Measurements from ENCODE around the gene ELOVL1. TPM values are rescaled to one million over a fixed set of nuclear protein-coding genes. Genes with fewer than 3 reads are reported as not detected.

Gene ELOVL1
- total RNA-seq, 1 experiment from 2014 or later: 21.6 TPM

- peaks cover 4 to 52% (median 28%) of the 10 kb centered on the region in 3 experiments; a peak in 6 of 7 replicates for H3K36me3 Mint-ChIP-seq (ENCODE audit: insufficient read depth in 1 of 3, low read depth in 3 of 3)
Observed at GRCh38 chr1:43405876-43406234, 38.0 kb upstream of the ELOVL1 start.

More at GRCh38 chr1:43405876-43406234, 38.0 kb upstream of the ELOVL1 start:
- Histone ChIP-seq H3K18ac (ENCODE audit: insufficient read length, low read depth, low read length) (no peak overlapping the region), H3K27ac (ENCODE audit: insufficient read length, low read depth, low read length) (no peak overlapping the region), H3K79me2 (ENCODE audit: insufficient read depth, low read length) (no peaks in the 10 kb centered on the region; the same call in 1 of the 2 replicates), H2BK15ac (ENCODE audit: low read depth, low read length) (no peak overlapping the region), H3K9me3 (ENCODE audit: control insufficient read depth, low read depth, low read length) (no peaks in the 10 kb centered on the region), H3K23ac (ENCODE audit: insufficient read length, low read depth, low read length) (no peak overlapping the region), H3K27me3 (ENCODE audit: insufficient read depth, low read length) (no peaks in the 10 kb centered on the region), H2BK120ac (ENCODE audit: low read depth, low read length, poor library complexity, severe bottlenecking) (no peak overlapping the region), H3K23me2 (ENCODE audit: insufficient read length, low read depth, low read length, poor library complexity, severe bottlenecking) (no peaks in the 10 kb centered on the region), H3K79me1 (ENCODE audit: insufficient read depth, low read depth, low read length, poor library complexity, severe bottlenecking) (no peaks in the 10 kb centered on the region), H2BK5ac (ENCODE audit: insufficient read length, low read length) (no peak overlapping the region), H3K14ac (ENCODE audit: insufficient read depth, low read length) (no peak overlapping the region), H3T11ph (ENCODE audit: low read length) (no peak overlapping the region), H2BK12ac (ENCODE audit: insufficient read length, low read depth, low read length) (no peak overlapping the region), H2AK5ac (ENCODE audit: insufficient read length, low read length) (no peak overlapping the region), H4K8ac (replicated peaks; ENCODE audit: insufficient read length, low read depth, low read length) (no peak overlapping the region), H4K5ac (ENCODE audit: insufficient read length, low read depth, low read length) (no peak overlapping the region), H2BK20ac (ENCODE audit: low read depth, low read length, poor library complexity, severe bottlenecking) (no peak overlapping the region), H4K91ac (ENCODE audit: insufficient read length, low read depth, low read length) (no peak overlapping the region), H3K4me1 (ENCODE audit: insufficient read depth, low read length) (no peaks in the 10 kb centered on the region), H3K56ac (ENCODE audit: insufficient read length, low read depth, low read length) (no peak overlapping the region), H3K4me2 (ENCODE audit: insufficient read depth, insufficient read length, low read length) (no peak overlapping the region), H2AFZ (ENCODE audit: low read length) (no peak overlapping the region), H3K9ac (ENCODE audit: extremely low read depth, insufficient read length, low read length) (no peak overlapping the region), H4K20me1 (ENCODE audit: control insufficient read depth, insufficient read depth, insufficient read length) (no peaks in the 10 kb centered on the region), H3K4ac (ENCODE audit: low read depth, low read length) (no peak overlapping the region)
- no peaks in the 10 kb centered on the region for H3K27me3 Mint-ChIP-seq (ENCODE audit: low read depth)
- no peaks in the 10 kb centered on the region for H3K4me1 Mint-ChIP-seq
- no peak for TF ChIP-seq CTCF (conservative IDR thresholded peaks at IDR 0.05)
- no peaks in the 10 kb centered on the region for H3K9me3 Mint-ChIP-seq
- H3K4me3 Mint-ChIP-seq: no peak overlapping the region
- no peak overlapping the region; a peak in 1 of 7 replicates for H3K27ac Mint-ChIP-seq
- no peak for DNase-seq
- WGBS (ENCODE audit: extremely low coverage, insufficient read length, low lambda C conversion rate): 100% methylated on average over 1 of the region's 2 CpGs
